NCI-H2171 (cell line): ENCODE results near the gene CGA.
"Not testable (repeated sequence)": the region's sequence is repeated elsewhere in the genome, so short reads cannot be mapped to it uniquely, and the experiment has no call there.

Source experiments
- DNase-seq: peaks from one replicate; lab custom pipeline; 2025; lab: John Stamatoyannopoulos, UW

Gene CGA

GRCh38 chr6:87095087-87095509, at the start of gene CGA:
Gene CGA (minus strand): TSS chr6:87095106. CDS start chr6:87088200, 6,906 bp downstream.
- DNase-seq: no peak

- not testable (repeated sequence) for DNase-seq
These were observed 45.0 kb upstream of the CGA start for GRCh38 chr6:87139927-87140326.

GRCh38 chr6:87139236-87139635, 44.3 kb upstream of the CGA start:
- DNase-seq: peak; percentile 39

- no peak for DNase-seq
These were observed 42.1 kb upstream of the CGA start for GRCh38 chr6:87136963-87137362.

- no peak for DNase-seq
These were observed 32.8 kb upstream of the CGA start for GRCh38 chr6:87127737-87128136.

- no peak for DNase-seq
These were observed 31.6 kb upstream of the CGA start for GRCh38 chr6:87126501-87126900.

- DNase-seq: no peak
These were observed 29.2 kb upstream of the CGA start for GRCh38 chr6:87124074-87124473.

GRCh38 chr6:87122477-87122876, 27.6 kb upstream of the CGA start:
- no peak for DNase-seq

GRCh38 chr6:87118054-87118453, 23.1 kb upstream of the CGA start:
- no peak for DNase-seq

GRCh38 chr6:87116922-87117321, 22.0 kb upstream of the CGA start:
- DNase-seq: no peak

GRCh38 chr6:87115402-87116135, 20.7 kb upstream of the CGA start:
- DNase-seq: no peak

GRCh38 chr6:87110636-87111035, 15.7 kb upstream of the CGA start:
- no peak for DNase-seq

- DNase-seq: no peak
These were observed 10.9 kb upstream of the CGA start for GRCh38 chr6:87105823-87106222.

GRCh38 chr6:87104667-87105066, 9.8 kb upstream of the CGA start:
- no peak for DNase-seq

- DNase-seq: no peak
These were observed 9.2 kb upstream of the CGA start for GRCh38 chr6:87103977-87104601.

GRCh38 chr6:87102151-87102621, 7.3 kb upstream of the CGA start:
- DNase-seq: no peak

GRCh38 chr6:87101067-87101466, 6.2 kb upstream of the CGA start:
- no peak for DNase-seq

GRCh38 chr6:87100216-87100615, 5.3 kb upstream of the CGA start:
- no peak for DNase-seq

- no peak for DNase-seq
These were observed 4.6 kb upstream of the CGA start for GRCh38 chr6:87099472-87099871.

- no peak for DNase-seq
These were observed 330 bp downstream of the CGA start for GRCh38 chr6:87094576-87094975.

GRCh38 chr6:87093651-87094050, 1.3 kb downstream of the CGA start:
- DNase-seq: no peak

- no peak for DNase-seq
These were observed 1.7 kb downstream of the CGA start for GRCh38 chr6:87093199-87093598.

- DNase-seq: no peak
These were observed 2.5 kb downstream of the CGA start for GRCh38 chr6:87092435-87092834.

GRCh38 chr6:87089135-87089534, 5.8 kb downstream of the CGA start:
- DNase-seq: no peak
